ENCODE data around the gene ISOC1. TPM values are rescaled to one million over a fixed set of nuclear protein-coding genes. Genes with fewer than 3 reads are reported as not detected.
A peak's percentile ranks its signal among the peaks of the same experiment; 100 is the strongest.

Gene ISOC1
- total RNA-seq (2021): 18.3 and 21.1 TPM in 2 replicates
- percentile 69 among the genes with signal in this experiment for Bru-seq, nascent RNA
- percentile 68 among the genes with signal in this experiment for BruChase-seq, experiment 1, labeled RNA remaining after a 2-hour chase
- BruChase-seq, experiment 2, labeled RNA remaining after a 6-hour chase: percentile 73 among the genes with signal in this experiment
- long read RNA-seq, transcript ISOC1-201 (5 exons, 1,940 nt): major isoform, 67 of 73 reads
- long read RNA-seq, partial matches to known transcripts: 2 of 73 reads
- long read RNA-seq, other reads (novel, unspliced or antisense): 4 of 73 reads

DNA sequence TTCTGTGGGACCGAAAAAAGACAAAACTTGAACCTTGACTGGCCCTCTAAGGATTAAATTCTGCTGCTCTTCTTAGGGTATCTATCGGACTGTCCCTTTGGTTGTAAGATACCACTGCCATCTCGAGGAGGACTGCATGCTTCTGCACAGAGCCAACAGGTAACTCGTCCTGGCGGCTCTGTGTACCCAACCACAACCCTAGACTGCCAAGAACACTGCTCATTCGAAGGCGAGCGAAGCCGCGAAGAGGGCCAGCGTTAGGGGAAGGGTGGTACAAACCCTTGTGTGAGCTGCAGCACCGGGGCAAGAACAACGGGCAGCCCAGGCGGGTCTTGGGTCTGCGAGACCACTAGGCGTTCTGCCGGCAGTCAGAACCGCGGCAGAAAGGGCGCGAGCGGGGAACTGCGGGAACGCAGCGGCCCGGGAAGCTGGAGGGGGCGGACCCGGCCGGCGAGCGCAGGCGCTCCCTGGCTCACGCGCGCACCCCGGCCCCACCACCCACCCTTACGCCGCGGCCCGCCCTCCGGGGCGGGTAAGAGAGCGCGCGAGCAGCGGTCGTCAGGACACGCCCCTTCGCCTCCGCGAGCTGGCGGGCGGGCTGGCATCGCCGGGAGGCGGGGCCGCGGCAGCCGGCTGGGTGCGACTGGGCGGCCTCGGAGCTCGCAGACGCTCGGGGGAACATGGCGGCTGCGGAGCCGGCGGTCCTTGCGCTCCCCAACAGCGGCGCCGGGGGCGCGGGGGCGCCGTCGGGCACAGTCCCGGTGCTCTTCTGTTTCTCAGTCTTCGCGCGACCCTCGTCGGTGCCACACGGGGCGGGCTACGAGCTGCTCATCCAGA is at the start of gene ISOC1:
Gene ISOC1, plus strand, starts transcription at position 663 of the 837 bp plus-strand sequence. Its CDS starts 18 bp downstream, at position 681.
- BruUV-seq (replicated peaks): no TSS peak
- H3K4me3 ChIP-seq (ENCODE audit: low read depth, low read length, poor library complexity, severe bottlenecking): peak within 1 kb of the TSS; percentile 69
- H3K9me3 ChIP-seq (ENCODE audit: low read depth, low read length, poor library complexity, severe bottlenecking): no peaks in the 10 kb centered on the region
- H3K36me3 ChIP-seq (ENCODE audit: insufficient read depth, low read length, poor library complexity, severe bottlenecking): no peaks in the 10 kb centered on the region
- peaks cover 5% of the 10 kb centered on the region for H3K27me3 ChIP-seq (replicated peaks; ENCODE audit: insufficient read depth, low read depth, low read length, poor library complexity)
- intact Hi-C loops (cut with micrococcal nuclease; ENCODE audit: unreplicated experiment): no loop called here
- POLR2A ChIA-PET (ENCODE audit: low non-redundant PET): no interaction called here
- H3K4me1 ChIP-seq (ENCODE audit: insufficient read depth, low read length, poor library complexity, severe bottlenecking): peaks cover 15% of the 10 kb centered on the region
- CTCF ChIA-PET: no interaction called here
- TF ChIP-seq, protein P1, sequence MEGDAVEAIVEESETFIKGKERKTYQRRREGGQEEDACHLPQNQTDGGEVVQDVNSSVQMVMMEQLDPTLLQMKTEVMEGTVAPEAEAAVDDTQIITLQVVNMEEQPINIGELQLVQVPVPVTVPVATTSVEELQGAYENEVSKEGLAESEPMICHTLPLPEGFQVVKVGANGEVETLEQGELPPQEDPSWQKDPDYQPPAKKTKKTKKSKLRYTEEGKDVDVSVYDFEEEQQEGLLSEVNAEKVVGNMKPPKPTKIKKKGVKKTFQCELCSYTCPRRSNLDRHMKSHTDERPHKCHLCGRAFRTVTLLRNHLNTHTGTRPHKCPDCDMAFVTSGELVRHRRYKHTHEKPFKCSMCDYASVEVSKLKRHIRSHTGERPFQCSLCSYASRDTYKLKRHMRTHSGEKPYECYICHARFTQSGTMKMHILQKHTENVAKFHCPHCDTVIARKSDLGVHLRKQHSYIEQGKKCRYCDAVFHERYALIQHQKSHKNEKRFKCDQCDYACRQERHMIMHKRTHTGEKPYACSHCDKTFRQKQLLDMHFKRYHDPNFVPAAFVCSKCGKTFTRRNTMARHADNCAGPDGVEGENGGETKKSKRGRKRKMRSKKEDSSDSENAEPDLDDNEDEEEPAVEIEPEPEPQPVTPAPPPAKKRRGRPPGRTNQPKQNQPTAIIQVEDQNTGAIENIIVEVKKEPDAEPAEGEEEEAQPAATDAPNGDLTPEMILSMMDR (conservative IDR thresholded peaks at IDR 0.05; ENCODE audit: low read depth, low read length): no peak
- TF ChIP-seq EZH2 (IDR thresholded peaks at IDR 0.05; ENCODE audit: borderline replicate concordance, low read depth, low read length, poor library complexity, severe bottlenecking): no peak
- peak within 1 kb of the TSS; percentile 74 for H3K27ac ChIP-seq (ENCODE audit: low read depth, low read length, poor library complexity, severe bottlenecking)
- DNase-seq (ENCODE audit: low spot score): peak; percentile 95

GRCh38 chr5:129046151-129046550 is 48.4 kb upstream of the ISOC1 start:
- CTCF ChIA-PET: no interaction called here
- H3K36me3 ChIP-seq (ENCODE audit: insufficient read depth, low read length, poor library complexity, severe bottlenecking): no peaks in the 10 kb centered on the region
- POLR2A ChIA-PET (ENCODE audit: low non-redundant PET): no interaction called here
- no peaks in the 10 kb centered on the region for H3K4me1 ChIP-seq (ENCODE audit: insufficient read depth, low read length, poor library complexity, severe bottlenecking)
- TF ChIP-seq EZH2 (IDR thresholded peaks at IDR 0.05; ENCODE audit: borderline replicate concordance, low read depth, low read length, poor library complexity, severe bottlenecking): no peak
- TF ChIP-seq, protein P1 (conservative IDR thresholded peaks at IDR 0.05; ENCODE audit: low read depth, low read length): no peak
- intact Hi-C loops (cut with micrococcal nuclease; ENCODE audit: unreplicated experiment): no loop called here
- no peak overlapping the region for H3K4me3 ChIP-seq (ENCODE audit: low read depth, low read length, poor library complexity, severe bottlenecking)
- no peak overlapping the region for H3K27ac ChIP-seq (ENCODE audit: low read depth, low read length, poor library complexity, severe bottlenecking)
- no peak for DNase-seq (ENCODE audit: low spot score)
- H3K27me3 ChIP-seq (replicated peaks; ENCODE audit: insufficient read depth, low read depth, low read length, poor library complexity): no peaks in the 10 kb centered on the region
- BruUV-seq (replicated peaks): no TSS peak
- peaks cover 5% of the 10 kb centered on the region for H3K9me3 ChIP-seq (ENCODE audit: low read depth, low read length, poor library complexity, severe bottlenecking)

GRCh38 chr5:129048509-129048908 is 46.0 kb upstream of the ISOC1 start:
- no peaks in the 10 kb centered on the region for H3K36me3 ChIP-seq (ENCODE audit: insufficient read depth, low read length, poor library complexity, severe bottlenecking)
- intact Hi-C loops (cut with micrococcal nuclease; ENCODE audit: unreplicated experiment): no loop called here
- no TSS peak for BruUV-seq (replicated peaks)
- no peak overlapping the region for H3K27ac ChIP-seq (ENCODE audit: low read depth, low read length, poor library complexity, severe bottlenecking)
- CTCF ChIA-PET: no interaction called here
- TF ChIP-seq, protein P1 (conservative IDR thresholded peaks at IDR 0.05; ENCODE audit: low read depth, low read length): no peak
- no peak for TF ChIP-seq EZH2 (IDR thresholded peaks at IDR 0.05; ENCODE audit: borderline replicate concordance, low read depth, low read length, poor library complexity, severe bottlenecking)
- peaks cover 5% of the 10 kb centered on the region for H3K9me3 ChIP-seq (ENCODE audit: low read depth, low read length, poor library complexity, severe bottlenecking)
- DNase-seq (ENCODE audit: low spot score): no peak
- H3K4me3 ChIP-seq (ENCODE audit: low read depth, low read length, poor library complexity, severe bottlenecking): no peak overlapping the region
- POLR2A ChIA-PET (ENCODE audit: low non-redundant PET): no interaction called here
- H3K27me3 ChIP-seq (replicated peaks; ENCODE audit: insufficient read depth, low read depth, low read length, poor library complexity): no peaks in the 10 kb centered on the region
- no peaks in the 10 kb centered on the region for H3K4me1 ChIP-seq (ENCODE audit: insufficient read depth, low read length, poor library complexity, severe bottlenecking)

Measured in A673 (cell line).